Measurements from ENCODE around the gene ZFYVE21. TPM values are rescaled to one million over a fixed set of nuclear protein-coding genes. Genes with fewer than 3 reads are reported as not detected.
A peak's percentile ranks its signal among the peaks of the same experiment; 100 is the strongest.

Gene ZFYVE21
- total RNA-seq, 1 donor from 2014 or later = 50.5 TPM

- H3K27ac ChIP-seq (replicated peaks) = no peak overlapping the region
- intact Hi-C loops (cut with micrococcal nuclease) = no loop called here
Measured at GRCh38 chr14:103734081-103734888, 18.7 kb downstream of the ZFYVE21 start.

GRCh38 chr14:103735022-103735421 lies 19.4 kb downstream of the ZFYVE21 start:
- Histone ChIP-seq H3K9me3 (replicated peaks) (no peaks in the 10 kb centered on the region), H3K27me3 (ENCODE audit: low read depth) (no peaks in the 10 kb centered on the region), H3K36me3 (peaks cover 82% of the 10 kb centered on the region), H3K27ac (replicated peaks) (peak overlapping the region; percentile 42), H3K4me1 (peaks cover 57% of the 10 kb centered on the region), H3K4me3 (no peak overlapping the region)
- no peak for TF ChIP-seq CTCF (IDR thresholded peaks at IDR 0.05; ENCODE audit: borderline replicate concordance)
- intact Hi-C loops (cut with micrococcal nuclease) = no loop called here
- DNase-seq = no peak

More at GRCh38 chr14:103734081-103734888, 18.7 kb downstream of the ZFYVE21 start:
- no peaks in the 10 kb centered on the region for H3K27me3 ChIP-seq (ENCODE audit: low read depth)
- H3K9me3 ChIP-seq (replicated peaks) = no peaks in the 10 kb centered on the region
- no peak for DNase-seq
- H3K4me3 ChIP-seq = no peak overlapping the region
- peaks cover 82% of the 10 kb centered on the region for H3K36me3 ChIP-seq
- peaks cover 64% of the 10 kb centered on the region for H3K4me1 ChIP-seq
- no peak for TF ChIP-seq CTCF (IDR thresholded peaks at IDR 0.05; ENCODE audit: borderline replicate concordance)

DNA sequence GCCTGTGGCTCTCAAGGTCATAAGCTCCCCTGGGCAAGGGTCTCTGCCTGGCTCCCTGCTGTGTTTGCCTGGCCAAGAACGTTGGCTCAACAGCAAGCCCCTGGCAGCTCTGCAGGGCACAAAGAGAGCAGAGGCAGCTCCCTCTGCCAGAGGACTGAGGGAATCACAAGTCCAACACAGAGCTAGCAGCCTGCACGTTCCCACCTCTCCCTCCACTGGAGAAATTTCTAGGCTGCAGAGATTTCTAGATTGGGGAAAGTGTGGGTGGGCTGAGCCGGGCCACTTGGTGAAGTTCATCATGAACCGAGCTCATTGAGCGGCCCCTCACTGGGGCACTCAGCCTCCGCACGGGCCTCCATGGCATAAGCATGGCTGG lies 19.8 kb downstream of the ZFYVE21 start:
- H3K27ac ChIP-seq (replicated peaks) = peak overlapping the region; percentile 42
- H3K4me3 ChIP-seq = no peak overlapping the region
- DNase-seq = no peak
- no peaks in the 10 kb centered on the region for H3K9me3 ChIP-seq (replicated peaks)
- H3K4me1 ChIP-seq = peaks cover 53% of the 10 kb centered on the region
- intact Hi-C loops (cut with micrococcal nuclease) = no loop called here
- H3K36me3 ChIP-seq = peaks cover 85% of the 10 kb centered on the region
- H3K27me3 ChIP-seq (ENCODE audit: low read depth) = no peaks in the 10 kb centered on the region
- TF ChIP-seq CTCF (IDR thresholded peaks at IDR 0.05; ENCODE audit: borderline replicate concordance) = no peak

DNA sequence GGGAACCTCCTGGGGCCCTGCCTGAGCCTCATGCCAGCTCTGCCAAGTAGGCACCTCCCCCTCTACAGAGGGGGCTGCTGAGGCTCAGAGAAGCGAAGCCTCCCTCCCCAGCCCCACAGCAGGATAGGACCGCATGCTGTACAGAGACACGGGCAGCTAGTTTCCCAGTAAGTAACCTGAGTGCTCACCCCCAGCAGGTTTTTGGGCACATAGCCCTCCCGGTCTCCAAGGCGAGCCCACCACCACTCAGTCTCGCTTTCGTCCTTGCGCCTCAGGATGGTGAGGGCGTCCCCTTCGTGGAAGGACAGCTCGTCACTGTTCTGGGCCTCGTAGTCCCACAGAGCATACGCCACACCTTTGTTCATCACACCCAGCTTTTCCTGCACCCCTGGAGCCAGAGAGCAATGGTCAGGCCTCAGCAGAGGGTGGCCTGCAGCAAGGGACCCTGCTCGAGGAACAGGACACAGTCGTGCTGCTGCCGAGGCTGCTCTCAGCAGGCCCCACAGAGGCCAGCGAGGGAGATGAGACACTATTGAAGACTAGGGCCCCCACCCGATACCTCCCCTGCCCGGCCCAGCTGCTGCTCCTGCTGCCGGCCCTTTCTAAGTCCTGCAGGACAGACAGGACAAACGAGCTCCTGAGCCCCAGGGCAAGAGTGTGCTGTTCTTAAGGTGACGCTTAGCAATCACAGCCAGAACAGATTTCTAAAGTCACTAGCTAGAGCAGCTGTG lies 20.4 kb downstream of the ZFYVE21 start:
- Histone ChIP-seq H3K9me3 (replicated peaks) (no peaks in the 10 kb centered on the region), H3K27ac (replicated peaks) (peak overlapping the region; percentile 42), H3K27me3 (ENCODE audit: low read depth) (no peaks in the 10 kb centered on the region), H3K4me1 (peaks cover 47% of the 10 kb centered on the region), H3K4me3 (no peak overlapping the region), H3K36me3 (peaks cover 90% of the 10 kb centered on the region)
- intact Hi-C loops (cut with micrococcal nuclease) = no loop called here
- no peak for TF ChIP-seq CTCF (IDR thresholded peaks at IDR 0.05; ENCODE audit: borderline replicate concordance)
- DNase-seq = no peak

DNA sequence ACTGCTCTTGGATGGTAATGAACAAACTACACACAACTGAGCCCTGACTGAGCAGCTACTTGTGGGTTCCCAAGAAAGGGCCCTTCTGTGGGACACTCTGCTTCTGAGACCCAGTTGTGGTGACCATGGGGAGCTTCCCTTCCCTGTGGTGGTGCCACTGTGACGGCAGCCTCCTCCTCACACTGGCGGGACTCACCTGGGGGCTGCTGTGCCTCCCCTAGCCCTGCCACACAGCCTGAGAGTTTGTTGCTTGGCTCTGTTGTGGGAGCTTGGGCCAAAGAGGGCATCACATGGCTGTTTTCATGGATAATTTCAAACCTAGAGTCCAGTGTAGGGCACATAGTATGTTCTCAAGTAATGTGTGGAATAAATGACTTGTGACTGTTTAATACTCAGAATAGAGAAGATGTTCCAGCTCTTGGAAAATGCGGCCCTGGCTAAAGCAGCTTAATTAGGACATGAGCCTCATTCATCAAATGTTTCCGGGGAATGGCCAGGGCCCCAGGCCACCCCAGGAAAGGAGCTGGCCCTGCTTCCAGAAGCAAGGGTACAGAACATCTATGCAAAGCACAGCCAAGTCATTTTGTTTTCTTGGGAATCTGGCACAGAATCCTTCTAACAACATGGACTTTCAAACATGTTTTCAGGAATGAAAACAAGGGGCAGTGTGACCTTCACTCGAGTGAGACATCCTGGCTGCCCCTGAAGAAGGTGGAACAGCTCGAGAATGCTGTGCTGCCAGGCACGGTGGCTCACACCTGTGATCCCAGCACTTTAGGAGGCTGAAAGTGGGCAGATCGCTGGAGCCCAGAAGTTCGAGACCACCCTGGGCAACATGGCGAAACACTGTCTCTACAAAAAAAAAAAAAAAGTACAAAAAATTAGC lies 21.2 kb downstream of the ZFYVE21 start:
- H3K9me3 ChIP-seq (replicated peaks) = no peaks in the 10 kb centered on the region
- intact Hi-C loops (cut with micrococcal nuclease) = no loop called here
- TF ChIP-seq CTCF (IDR thresholded peaks at IDR 0.05; ENCODE audit: borderline replicate concordance) = no peak
- no peaks in the 10 kb centered on the region for H3K27me3 ChIP-seq (ENCODE audit: low read depth)
- peaks cover 49% of the 10 kb centered on the region for H3K4me1 ChIP-seq
- H3K27ac ChIP-seq (replicated peaks) = peak overlapping the region; percentile 42
- DNase-seq = no peak
- no peak overlapping the region for H3K4me3 ChIP-seq
- peaks cover 98% of the 10 kb centered on the region for H3K36me3 ChIP-seq
